Stimulated activated CD8-positive, alpha-beta memory T cell treated with anti-CD3 and anti-CD28 coated beads, Interleukin-4, amount 100 ng/mL, for 4 hours (primary cell): ENCODE results near the gene EXOC6B.
A peak's percentile ranks its signal among the peaks of the same experiment; 100 is the strongest.

ENCODE experiments used
- DNase-seq, 2 donors: peaks; one replicate each; pipeline ENCODE4 v3.0.0-alpha.2; 2020; ENCODE audit warnings: low read depth in 2 of 2, low spot score in 1 of 2

EXOC6B gene

DNA sequence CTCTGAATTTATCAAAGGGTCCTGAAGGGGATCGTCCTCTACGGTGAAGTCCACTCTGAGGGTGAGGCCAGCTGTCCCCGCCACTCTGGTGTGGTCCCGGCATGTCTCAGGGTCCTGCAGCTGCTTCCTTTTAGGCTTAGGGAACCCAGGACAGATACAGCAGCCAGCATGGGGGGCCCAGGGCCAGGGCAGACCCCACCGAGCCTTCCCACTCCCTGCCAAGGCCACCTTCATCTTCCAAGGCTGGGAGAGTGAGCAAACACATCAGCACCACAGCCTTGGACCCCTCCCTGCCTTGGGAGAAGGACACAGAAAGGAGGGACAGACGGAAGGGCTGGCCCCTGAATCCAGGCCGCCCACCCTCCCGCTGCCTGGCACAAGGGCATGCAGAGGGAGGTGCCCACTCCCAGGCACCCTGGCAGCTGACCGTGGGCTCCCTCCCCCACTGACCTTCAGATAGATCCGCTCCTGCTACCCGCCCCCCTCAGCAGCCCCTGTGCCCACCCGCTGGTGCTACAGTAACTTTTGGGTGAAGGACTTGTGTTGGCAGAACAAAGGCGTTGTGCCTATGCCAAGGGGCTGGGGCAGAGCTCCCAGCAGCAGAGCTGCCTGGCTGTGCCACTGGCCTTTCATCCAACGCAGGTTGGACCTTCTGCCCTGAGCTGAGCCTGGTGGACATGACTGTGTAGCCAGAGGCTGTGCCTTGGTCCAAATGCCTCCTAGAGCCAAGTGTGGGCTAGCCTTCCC is 685.8 kb downstream of the EXOC6B start:
- no peak for DNase-seq

DNA sequence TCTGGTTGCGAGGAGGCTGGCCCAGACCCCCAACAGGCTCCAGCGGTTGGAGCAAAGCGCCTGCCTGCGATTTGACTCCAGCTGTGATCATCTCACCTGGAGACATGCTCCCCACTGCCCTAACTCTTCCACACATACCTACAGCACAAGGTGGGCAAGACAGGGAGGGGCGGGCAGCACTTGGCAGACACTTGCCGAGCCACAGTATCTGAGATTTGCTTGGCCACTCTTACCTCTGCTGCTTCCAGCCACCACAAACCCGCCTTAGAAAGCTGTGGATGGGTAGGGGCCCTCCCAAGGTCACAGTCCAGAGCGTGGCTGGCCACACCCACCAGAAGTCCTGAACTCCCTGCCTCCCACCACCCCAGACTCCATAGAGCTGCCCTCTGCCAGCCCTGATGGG is 686.4 kb downstream of the EXOC6B start:
- DNase-seq = no peak

DNA sequence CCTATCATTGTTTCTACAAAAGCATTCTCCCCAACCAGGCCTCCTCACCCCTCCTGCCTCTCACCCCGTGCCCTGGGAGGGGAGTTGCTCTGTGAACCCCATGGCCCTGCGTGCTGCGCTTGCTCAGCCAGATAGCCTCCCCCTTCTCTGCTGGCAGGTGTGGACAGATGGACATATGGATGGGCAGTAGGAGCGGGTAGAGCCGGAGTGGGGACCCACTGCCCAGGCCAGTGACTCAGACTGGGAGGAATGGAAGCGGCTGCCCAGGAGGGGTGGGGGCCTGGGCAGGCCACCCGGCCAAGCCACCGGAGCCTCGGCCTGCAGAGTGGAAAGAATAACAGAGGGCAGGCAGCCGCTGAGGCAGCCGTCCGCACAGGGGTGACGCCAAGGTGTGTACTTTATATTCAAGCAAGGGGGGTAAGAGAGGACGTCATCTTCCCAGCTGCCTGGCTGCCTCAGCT is 686.9 kb downstream of the EXOC6B start:
- DNase-seq = no peak

GRCh38 chr2:72138011-72138881 is 687.6 kb downstream of the EXOC6B start:
- DNase-seq = no peak

DNA sequence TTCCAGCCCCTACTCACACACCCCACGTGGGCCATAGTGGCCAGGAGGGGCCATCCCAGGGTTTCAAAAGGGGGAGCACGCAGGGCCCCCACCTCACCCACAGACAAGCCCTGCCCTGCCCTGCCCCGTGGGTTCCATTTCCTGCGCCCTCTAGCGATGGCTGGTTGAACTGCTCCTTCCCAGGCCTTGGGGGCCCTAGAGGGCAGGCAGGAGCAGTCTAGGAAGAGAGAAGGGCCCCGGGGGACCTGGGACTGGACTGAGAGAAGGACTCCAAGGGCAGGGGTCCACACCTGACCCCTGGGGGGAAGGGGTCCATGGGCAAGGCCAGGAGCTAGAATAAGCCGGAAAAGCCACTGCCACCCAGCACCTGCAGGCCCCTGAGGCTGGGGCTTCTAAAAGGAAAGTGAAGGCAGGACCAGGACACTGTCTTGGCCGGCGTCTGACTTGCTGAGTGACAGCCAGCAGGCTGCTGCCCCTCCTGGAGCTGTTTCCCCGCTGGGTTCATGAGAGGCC is 688.3 kb downstream of the EXOC6B start:
- peak in 1 of 2 donors; percentile 43 for DNase-seq

- no peak for DNase-seq
These were observed 688.8 kb downstream of the EXOC6B start for GRCh38 chr2:72136933-72137497.

DNA sequence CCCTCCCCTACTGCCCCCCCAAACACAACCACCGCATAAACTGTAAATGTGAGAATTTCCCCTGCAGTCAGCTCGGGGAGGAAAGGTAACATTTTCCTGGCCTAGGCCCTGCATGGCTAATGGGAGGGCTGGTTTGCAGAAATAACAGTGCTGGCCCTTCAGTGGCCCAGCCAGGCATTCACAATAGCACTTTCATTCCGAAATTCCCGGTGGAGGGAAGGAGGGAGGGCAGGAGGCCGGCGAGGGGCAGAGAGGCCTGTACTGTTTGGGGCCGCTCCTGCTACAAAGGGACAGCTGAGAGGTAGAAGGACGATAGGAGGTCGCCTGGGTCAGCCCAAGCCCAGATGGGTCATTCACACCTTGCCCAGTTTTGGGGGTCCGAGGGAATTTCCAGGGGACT is 689.5 kb downstream of the EXOC6B start:
- no peak for DNase-seq

GRCh38 chr2:72135921-72136320 is 689.9 kb downstream of the EXOC6B start:
- DNase-seq = no peak

GRCh38 chr2:72134997-72135800 is 690.6 kb downstream of the EXOC6B start:
- no peak for DNase-seq

DNA sequence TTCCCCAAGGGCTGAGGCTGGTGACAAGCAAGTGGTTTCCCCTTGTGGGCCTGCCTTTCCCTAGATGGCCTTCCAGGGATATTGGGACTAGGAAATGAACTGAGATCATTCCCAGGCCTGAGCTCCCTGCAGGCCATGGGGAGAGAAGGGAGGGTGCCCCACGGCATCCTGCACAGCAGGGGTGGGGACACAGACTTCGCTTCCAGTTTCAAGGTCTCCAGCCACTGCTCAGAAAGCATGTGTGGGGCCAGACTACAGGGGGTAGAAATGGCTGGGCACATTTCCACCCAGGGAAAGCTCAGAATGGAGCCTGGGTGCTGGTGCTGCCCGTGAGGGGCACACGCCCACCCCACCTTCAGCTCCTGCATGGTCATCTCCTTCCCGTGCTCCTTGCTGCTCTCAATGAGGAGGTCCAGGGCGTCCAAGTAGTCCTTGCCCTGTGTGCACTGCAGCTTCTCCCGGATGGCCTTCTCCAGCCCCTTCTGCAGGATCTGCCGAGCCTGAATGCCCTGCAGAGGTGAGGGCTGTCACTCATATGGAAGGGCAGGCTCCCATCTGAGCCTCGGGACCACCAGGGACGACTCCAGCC is 691.3 kb downstream of the EXOC6B start:
- DNase-seq = no peak

GRCh38 chr2:72133721-72134407 is 692.0 kb downstream of the EXOC6B start:
- DNase-seq = no peak

DNA sequence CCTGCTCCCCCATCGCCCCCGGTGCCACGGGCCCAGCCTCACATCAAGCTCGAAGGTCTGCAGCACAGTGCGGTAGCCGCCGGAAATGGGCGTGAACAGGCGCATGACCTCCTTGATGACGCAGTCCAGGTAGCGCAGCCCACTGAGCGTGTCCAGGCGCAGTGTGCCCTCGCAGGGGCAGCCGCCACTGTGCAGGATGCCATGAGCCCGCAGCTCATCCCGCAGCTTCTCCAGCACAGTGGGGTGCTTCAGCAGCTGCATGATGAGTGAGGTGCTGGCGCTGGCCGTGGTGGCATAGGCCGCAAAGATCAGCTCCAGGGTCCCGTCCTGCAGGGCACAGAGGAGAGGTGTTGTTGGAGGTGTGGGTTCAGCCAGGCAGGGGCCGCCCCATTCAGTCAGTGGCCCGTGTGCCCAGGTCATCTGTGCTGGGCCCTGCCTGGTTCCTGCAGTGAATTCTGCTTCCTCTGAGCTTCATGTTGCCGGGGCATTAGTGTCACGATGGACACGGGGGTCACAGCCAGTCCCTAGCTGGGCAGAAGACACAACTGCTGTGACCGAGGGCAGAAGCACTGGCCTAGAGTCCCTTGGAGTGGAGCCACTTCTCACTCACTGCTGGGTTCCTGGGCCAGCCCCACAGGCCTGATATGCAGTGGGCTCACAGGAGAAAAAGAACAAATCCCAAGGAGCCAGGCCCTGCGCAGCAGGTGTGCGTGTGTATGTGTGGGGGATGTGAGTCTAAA is 692.7 kb downstream of the EXOC6B start:
- DNase-seq = no peak

GRCh38 chr2:72131916-72132841 is 693.7 kb downstream of the EXOC6B start:
- no peak for DNase-seq

DNA sequence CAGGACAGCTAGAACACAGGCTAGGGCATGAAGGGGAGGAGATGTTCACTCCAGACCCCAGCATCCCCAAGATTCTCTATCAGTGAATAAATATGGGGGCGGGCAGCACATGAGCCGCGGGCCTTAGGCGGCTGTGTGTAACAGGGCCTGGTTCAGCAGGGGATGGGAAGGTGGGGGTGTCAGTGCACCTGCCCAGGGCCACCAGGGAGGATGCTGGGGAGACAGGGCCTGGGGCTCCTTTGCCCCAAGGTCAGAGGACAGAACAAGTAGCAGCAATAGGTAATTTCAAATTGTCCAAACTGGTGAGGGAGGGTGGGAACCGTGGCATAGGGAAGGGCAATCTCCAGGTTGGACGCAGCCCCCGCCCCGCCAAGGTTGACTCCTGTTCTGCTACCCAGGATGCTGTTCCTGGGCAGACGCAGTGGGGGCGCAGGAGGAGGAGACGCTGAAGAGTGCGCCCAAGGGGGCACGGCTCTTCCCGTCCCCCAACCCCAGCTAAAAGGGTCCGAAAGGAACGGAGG is 694.4 kb downstream of the EXOC6B start:
- no peak for DNase-seq

DNA sequence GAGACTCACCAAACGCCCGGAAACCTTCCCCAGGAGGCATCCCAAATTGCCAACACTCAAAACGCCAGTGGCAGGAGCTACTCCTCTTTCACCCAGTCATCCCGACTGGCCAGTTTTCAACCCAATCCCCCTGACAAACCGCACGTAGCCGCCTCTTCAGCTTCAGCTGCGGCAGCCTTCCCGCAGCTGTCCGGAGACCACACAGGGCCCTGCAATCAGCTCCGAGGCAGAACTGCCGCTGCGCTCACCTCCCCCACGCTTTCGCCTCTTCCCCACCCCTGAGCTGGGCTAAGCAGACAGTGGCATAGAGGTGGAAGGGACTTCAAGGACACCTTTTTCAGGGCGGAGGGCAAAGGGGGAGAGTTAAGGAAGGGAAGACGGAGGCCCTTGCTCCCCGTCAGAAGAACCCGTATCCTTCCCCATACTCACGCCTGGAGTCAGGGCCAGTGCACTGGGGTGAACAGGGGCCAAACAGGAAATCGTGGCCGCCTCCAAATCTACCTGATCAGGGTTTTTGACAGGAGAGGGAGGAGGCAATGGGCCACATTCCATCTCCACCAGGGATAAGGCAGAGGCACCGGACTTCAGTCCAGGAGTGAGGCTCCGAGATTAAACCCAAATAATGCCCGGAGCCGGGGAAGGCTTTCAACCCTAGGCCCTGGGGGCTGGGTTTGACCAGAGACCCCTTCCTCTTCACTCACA is 695.0 kb downstream of the EXOC6B start:
- DNase-seq = no peak

DNA sequence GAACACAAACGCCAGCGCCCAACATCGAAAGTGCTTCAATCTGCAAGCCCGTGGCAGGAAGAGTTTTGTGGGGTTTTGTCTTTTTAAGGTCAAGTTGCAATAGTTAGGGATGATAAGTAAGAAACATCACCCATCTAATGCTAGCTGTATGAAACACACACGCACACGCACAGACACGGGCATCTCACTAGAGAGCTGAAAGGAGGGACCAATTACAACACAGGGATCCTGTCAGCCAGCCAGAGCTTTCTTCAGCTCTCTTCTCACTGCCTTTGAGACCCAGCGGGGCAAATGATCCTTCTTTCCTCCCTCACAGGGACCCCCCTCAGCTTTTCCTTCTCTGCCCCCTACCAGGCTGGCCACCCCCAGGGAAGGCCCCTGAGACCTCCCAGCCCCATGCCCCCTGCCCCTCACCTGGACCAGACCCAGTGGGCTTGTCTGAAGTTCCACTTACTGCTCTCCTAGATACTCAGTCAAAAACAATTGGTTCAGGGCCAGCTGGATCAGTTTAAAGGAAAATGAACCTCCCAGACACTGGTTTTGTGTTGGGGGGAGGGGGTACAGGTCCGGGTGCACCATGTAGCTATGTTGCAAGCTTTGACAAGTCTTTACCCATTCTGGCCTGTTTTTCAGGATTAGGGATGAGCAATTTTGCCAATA is 696.0 kb downstream of the EXOC6B start:
- DNase-seq = no peak

DNA sequence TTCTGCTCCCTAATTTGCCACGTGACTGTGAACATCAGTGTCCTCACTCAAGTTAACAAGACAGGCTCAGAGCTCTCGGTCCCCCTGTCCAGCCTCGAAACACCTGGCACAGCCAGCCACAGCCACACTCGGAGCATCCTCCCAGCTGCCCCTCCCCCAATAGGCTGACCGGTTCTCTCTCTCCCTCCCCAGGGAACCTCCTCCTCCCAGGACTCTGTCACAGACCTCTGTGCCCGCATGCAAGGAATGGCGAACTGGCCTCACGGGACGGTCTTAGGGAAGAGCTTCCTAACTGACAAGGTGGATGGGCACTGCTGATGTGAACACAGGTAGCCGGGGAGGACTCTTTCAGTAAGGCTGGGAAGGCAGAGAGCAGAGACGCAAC is 697.0 kb downstream of the EXOC6B start:
- DNase-seq = no peak
